Lower leg skin (tissue), 4 donors: ENCODE measurements around the gene EPM2A. TPM values are rescaled to one million over a fixed set of nuclear protein-coding genes. Genes with fewer than 3 reads are reported as not detected.

Experiments used
- total RNA-seq, 4 donors: library from RNA; depleted of rRNA; stranded (reverse); fragments of >200 nt; gene quantifications; one replicate each; pipeline ENCODE4 v1.1.0, GENCODE V29; 2016

Gene EPM2A
- total RNA-seq, 4 donors from 2014 or later = 1.5 to 15.0 (median 7.1) TPM

Other genes starting within 250 kb of the EPM2A start
- 1 to 10 TPM; 4.0 to 7.1 (median 4.8) TPM for gene FBXO30, start 79.3 kb upstream of the EPM2A start, total RNA-seq
- gene SHPRH, start 228.8 kb upstream of the EPM2A start, total RNA-seq = 10 to 100 TPM; 22.5 to 30.3 (median 25.8) TPM